HG03457 (cell line): Measurements from ENCODE around the gene TFAP2B.

Experiments
- ATAC-seq: cut with Tn5 transposase; IDR thresholded peaks from one replicate; pipeline ENCODE4 v1.9.1; 2021; ENCODE audit warnings: moderate number of reproducible peaks; ENCODE audit not compliant: unreplicated experiment

Gene TFAP2B

GRCh38 chr6:50823094-50823920 lies 4.6 kb downstream of the TFAP2B start:
- no peak for ATAC-seq

DNA sequence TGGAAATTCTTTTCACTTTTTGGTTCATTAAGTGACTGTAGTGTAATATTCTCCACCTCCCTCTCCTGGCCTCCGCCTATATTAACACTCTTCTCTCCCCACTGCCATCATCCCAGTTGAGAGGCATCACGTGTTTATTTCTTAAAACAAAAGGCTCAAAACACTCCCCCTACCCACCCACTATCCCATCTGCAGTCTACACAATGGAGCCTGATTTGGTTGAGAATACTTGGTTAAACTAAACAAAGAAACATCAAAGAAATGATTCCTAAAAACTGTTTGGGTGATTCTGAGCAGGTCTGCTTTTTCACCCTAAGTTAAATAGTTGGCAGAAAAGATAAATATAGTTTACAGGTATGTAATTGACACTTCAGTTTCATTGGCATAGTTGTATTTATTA lies 5.9 kb downstream of the TFAP2B start:
- ATAC-seq: no peak

DNA sequence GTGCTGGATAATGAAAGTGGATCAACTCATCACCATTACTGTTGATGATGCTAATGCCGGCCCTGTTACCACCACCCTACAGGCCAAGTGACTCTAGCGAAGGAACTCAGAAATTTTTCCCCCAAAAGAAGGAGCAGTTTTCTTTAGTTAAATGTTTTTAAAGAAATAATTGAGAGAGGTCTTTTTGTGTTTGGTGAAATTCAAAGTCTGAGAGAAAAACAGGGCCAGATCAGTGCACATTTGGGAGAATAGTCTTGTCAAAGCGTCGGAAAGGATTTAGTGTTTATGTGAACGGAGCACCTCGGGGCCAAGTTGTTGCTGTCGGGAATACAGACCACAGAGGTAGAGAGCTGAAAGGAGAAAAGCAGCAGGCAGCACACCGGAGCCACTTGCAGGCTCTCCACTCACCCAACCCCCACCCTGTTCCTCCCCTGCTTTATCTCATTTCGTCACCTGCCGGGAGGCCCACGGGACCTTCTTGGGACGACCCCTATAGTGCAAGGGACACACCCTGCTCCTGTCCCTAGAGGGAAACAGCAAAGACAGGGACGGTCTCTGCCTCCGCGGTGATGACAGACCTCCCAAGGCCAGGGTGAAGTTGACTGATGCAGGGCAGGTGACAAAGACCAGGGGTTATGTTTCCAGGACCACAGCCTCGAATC lies 6.8 kb downstream of the TFAP2B start:
- ATAC-seq: no peak

DNA sequence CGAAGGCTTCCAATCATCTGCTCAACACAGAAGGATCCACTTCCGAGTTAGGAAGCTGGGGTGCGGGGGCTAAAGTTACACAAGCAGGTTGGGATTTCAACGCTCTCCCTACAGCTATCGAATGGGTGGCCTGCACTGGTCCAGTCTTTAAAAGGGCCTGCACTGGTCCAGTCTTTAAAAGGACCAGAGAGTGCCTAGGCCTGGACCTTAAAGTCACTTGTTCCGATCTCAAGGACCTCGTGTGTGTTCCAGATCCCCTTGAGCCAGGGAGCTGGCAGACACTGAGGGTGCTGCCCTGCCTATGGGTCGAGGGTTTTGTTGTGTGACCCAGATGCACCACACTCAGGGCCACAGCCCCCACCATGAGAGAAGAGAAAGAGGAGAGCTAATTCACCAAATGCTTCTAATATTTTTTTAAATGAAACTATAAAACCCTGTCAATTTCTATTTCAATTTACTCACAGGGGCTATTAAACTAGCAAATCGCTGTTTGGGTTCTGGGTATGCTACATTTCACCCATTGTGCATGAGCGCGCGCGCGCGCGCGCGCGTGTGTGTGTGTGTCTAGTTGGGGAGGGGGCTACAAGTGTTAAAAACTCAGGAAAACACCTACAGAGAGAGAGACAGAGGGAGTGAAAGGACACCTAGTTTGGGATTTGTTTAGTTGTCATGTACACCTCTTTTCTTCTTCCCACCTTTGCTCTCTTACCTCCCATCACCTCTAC lies 7.5 kb downstream of the TFAP2B start:
- no peak for ATAC-seq

- ATAC-seq: no peak
Observed at GRCh38 chr6:50826803-50827202, 8.1 kb downstream of the TFAP2B start.

GRCh38 chr6:50829049-50829448 lies 10.4 kb downstream of the TFAP2B start:
- no peak for ATAC-seq

- ATAC-seq: no peak
Observed at GRCh38 chr6:50829898-50830444, 11.3 kb downstream of the TFAP2B start.

GRCh38 chr6:50831186-50831585 lies 12.5 kb downstream of the TFAP2B start:
- no peak for ATAC-seq

DNA sequence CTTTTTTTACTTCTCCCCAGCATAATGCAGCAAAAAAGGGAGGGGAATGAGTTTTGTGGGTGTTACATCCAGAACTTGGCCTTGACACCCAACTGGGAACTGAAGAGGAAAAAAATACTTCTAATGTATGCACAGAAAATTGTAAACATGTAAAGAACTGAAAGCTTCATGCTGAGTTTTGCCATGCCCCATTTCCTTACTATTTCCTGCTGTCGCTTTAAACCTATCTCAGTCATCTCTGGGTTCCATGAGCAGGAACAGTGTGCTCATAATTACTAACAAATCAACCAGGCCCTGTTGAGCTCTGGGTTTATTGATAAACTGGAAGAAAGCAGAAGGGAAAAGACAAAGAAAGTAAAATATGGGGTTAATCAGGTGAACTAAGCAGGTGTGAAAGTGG lies 14.2 kb downstream of the TFAP2B start:
- ATAC-seq: no peak

- ATAC-seq: no peak
Observed at GRCh38 chr6:50834929-50835410, 16.3 kb downstream of the TFAP2B start.

DNA sequence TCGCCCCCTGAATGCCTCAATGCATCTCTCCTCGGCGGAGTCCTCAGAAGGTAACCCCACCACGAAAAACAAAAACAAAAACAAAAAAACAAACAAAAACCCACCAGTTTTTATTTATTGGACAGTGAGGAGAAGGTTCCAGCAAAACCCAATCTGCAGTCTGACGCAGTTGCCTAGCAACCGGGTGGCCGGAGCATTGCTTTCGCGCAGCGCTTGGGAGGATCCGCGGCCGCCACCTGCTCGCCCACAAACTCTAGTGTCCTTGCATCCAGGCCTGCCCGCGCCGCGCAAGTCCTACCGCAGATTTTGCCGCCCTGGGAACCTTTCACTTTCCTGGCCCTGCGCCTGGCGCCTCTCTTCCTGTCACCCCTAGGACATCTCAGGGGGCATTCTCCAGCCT lies 17.6 kb downstream of the TFAP2B start:
- ATAC-seq: no peak

- ATAC-seq: no peak
Observed at GRCh38 chr6:50837589-50838445, 19.1 kb downstream of the TFAP2B start.

DNA sequence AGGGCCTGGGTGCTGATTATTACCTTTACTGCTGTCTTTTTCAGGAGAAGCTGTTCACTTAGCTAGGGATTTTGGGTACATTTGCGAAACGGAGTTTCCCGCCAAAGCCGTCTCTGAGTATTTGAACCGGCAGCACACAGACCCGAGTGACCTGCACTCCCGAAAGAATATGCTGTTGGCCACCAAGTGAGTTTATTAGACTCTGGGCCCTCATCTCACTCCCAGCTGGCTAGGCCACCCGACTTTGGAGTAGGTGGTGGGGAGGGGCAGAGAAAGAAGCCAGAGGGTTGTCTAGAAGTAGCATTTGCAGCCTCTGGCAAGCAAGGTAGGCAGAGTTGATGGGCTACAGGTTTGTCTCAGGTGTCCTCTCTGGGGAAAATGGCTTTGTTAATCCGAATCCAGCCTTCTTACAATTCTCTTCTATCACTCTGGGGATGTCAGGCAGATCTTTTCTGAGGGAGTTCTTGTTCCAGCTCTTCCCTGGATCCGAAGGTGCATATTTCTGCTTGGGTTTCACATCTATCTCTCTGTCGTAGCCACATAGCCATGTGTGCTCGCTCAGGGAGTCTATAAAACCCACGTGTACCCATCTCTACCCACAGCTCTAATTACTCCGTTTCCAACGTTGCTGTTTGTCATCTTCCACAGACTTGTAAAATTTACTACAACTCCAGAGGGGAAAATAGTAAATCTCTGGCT lies 21.6 kb downstream of the TFAP2B start:
- no peak for ATAC-seq

GRCh38 chr6:50840811-50841192 lies 22.1 kb downstream of the TFAP2B start:
- ATAC-seq: no peak

GRCh38 chr6:50842446-50842845 lies 23.8 kb downstream of the TFAP2B start:
- ATAC-seq: no peak

DNA sequence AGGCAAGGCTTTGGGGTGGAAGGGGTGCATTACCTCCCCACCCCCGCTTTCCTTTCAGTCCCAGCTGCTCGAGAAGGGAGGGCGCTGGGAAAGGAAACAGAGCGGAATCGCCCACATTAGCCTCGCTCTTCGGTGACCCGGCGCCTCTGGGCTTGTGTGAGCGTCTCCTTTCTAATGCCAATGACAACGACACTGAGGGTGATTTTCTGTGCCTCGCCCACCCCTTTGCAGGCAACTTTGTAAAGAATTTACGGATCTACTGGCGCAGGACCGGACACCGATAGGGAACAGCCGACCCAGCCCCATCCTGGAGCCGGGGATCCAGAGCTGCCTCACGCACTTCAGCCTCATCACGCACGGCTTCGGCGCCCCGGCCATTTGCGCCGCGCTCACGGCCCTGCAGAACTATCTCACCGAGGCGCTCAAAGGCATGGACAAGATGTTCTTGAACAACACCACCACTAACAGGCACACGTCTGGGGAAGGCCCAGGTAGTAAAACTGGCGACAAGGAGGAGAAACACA lies 24.3 kb downstream of the TFAP2B start:
- ATAC-seq: no peak

DNA sequence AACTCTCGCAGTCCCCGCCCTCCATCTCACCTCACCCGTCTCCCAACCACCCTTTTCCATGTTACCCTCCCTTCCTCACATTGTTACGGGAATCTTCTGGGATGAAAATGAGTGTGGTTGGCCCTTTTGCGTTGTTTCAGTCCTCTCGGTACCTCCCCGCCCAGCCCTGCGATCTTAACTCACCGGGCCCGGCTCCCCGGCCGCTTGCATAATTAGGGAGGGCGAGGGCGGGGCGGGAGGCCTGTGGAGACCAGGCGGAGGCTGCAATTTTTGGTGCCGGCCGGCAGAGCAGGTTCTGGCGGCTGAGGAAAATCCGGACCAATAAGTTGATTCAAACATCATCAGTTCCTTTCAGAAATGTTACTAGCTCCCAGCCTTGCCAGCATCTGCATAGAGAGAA lies 25.2 kb downstream of the TFAP2B start:
- no peak for ATAC-seq

- no peak for ATAC-seq
Observed at GRCh38 chr6:50845499-50846143, 26.9 kb downstream of the TFAP2B start.
